Measurements from ENCODE around the gene LCOR.

Gene LCOR

GRCh38 chr10:96842896-96843723 lies 11.0 kb downstream of the LCOR start:
- no peak for TF ChIP-seq CEBPB (IDR thresholded peaks at IDR 0.05)
- TF ChIP-seq, protein P1, sequence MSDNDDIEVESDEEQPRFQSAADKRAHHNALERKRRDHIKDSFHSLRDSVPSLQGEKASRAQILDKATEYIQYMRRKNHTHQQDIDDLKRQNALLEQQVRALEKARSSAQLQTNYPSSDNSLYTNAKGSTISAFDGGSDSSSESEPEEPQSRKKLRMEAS (IDR thresholded peaks at IDR 0.05), result no peak
- no peak for TF ChIP-seq CREB1 (IDR thresholded peaks at IDR 0.05; ENCODE audit: low read depth)
- no peak for TF ChIP-seq RAD21 (IDR thresholded peaks at IDR 0.05; ENCODE audit: low read depth)
- no peak for TF ChIP-seq NFIC (IDR thresholded peaks at IDR 0.05)
- no peak for TF ChIP-seq TEAD4 (IDR thresholded peaks at IDR 0.05)
- TF ChIP-seq, protein P2, sequence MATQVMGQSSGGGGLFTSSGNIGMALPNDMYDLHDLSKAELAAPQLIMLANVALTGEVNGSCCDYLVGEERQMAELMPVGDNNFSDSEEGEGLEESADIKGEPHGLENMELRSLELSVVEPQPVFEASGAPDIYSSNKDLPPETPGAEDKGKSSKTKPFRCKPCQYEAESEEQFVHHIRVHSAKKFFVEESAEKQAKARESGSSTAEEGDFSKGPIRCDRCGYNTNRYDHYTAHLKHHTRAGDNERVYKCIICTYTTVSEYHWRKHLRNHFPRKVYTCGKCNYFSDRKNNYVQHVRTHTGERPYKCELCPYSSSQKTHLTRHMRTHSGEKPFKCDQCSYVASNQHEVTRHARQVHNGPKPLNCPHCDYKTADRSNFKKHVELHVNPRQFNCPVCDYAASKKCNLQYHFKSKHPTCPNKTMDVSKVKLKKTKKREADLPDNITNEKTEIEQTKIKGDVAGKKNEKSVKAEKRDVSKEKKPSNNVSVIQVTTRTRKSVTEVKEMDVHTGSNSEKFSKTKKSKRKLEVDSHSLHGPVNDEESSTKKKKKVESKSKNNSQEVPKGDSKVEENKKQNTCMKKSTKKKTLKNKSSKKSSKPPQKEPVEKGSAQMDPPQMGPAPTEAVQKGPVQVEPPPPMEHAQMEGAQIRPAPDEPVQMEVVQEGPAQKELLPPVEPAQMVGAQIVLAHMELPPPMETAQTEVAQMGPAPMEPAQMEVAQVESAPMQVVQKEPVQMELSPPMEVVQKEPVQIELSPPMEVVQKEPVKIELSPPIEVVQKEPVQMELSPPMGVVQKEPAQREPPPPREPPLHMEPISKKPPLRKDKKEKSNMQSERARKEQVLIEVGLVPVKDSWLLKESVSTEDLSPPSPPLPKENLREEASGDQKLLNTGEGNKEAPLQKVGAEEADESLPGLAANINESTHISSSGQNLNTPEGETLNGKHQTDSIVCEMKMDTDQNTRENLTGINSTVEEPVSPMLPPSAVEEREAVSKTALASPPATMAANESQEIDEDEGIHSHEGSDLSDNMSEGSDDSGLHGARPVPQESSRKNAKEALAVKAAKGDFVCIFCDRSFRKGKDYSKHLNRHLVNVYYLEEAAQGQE (IDR thresholded peaks at IDR 0.05; ENCODE audit: low read depth), result no peak
- no peak for TF ChIP-seq EGR1 (IDR thresholded peaks at IDR 0.05)
- no peak for TF ChIP-seq TCF12 (IDR thresholded peaks at IDR 0.05; ENCODE audit: low read depth)
- no peak for TF ChIP-seq ZBTB7A (IDR thresholded peaks at IDR 0.05; ENCODE audit: low read depth)
- no peak for TF ChIP-seq YY1 (IDR thresholded peaks at IDR 0.05; ENCODE audit: low read depth)
- TF ChIP-seq TAF1 (IDR thresholded peaks at IDR 0.05; ENCODE audit: low read depth), result no peak
- no peak for TF ChIP-seq FOXM1 (IDR thresholded peaks at IDR 0.05; ENCODE audit: borderline replicate concordance, low read depth)
- no peak for TF ChIP-seq USF1 (IDR thresholded peaks at IDR 0.05)
- no peak for TF ChIP-seq EP300 (IDR thresholded peaks at IDR 0.05; ENCODE audit: borderline replicate concordance)

- no peak for TF ChIP-seq CEBPB (IDR thresholded peaks at IDR 0.05)
- TF ChIP-seq, protein P1 (IDR thresholded peaks at IDR 0.05), result no peak
- TF ChIP-seq CREB1 (IDR thresholded peaks at IDR 0.05; ENCODE audit: low read depth), result no peak
- no peak for TF ChIP-seq RAD21 (IDR thresholded peaks at IDR 0.05; ENCODE audit: low read depth)
- no peak for TF ChIP-seq NFIC (IDR thresholded peaks at IDR 0.05)
- no peak for TF ChIP-seq TCF12 (IDR thresholded peaks at IDR 0.05; ENCODE audit: low read depth)
- no peak for TF ChIP-seq EGR1 (IDR thresholded peaks at IDR 0.05)
- no peak for TF ChIP-seq ZBTB7A (IDR thresholded peaks at IDR 0.05; ENCODE audit: low read depth)
- no peak for TF ChIP-seq EP300 (IDR thresholded peaks at IDR 0.05; ENCODE audit: borderline replicate concordance)
Observed at GRCh38 chr10:96843823-96844222, 11.7 kb downstream of the LCOR start.

- TF ChIP-seq FOXM1 (IDR thresholded peaks at IDR 0.05; ENCODE audit: borderline replicate concordance, low read depth) (no peak), CREB1 (IDR thresholded peaks at IDR 0.05; ENCODE audit: low read depth) (no peak), EGR1 (IDR thresholded peaks at IDR 0.05) (no peak), TEAD4 (IDR thresholded peaks at IDR 0.05) (no peak), YY1 (IDR thresholded peaks at IDR 0.05; ENCODE audit: low read depth) (no peak), EP300 (IDR thresholded peaks at IDR 0.05; ENCODE audit: borderline replicate concordance) (no peak), ZBTB7A (IDR thresholded peaks at IDR 0.05; ENCODE audit: low read depth) (no peak), RAD21 (IDR thresholded peaks at IDR 0.05; ENCODE audit: low read depth) (no peak), TAF1 (IDR thresholded peaks at IDR 0.05; ENCODE audit: low read depth) (no peak), CEBPB (IDR thresholded peaks at IDR 0.05) (no peak), USF1 (IDR thresholded peaks at IDR 0.05) (no peak), TCF12 (IDR thresholded peaks at IDR 0.05; ENCODE audit: low read depth) (no peak)
- TF ChIP-seq, protein P2 (IDR thresholded peaks at IDR 0.05; ENCODE audit: low read depth), result no peak
- TF ChIP-seq, protein P1 (IDR thresholded peaks at IDR 0.05), result no peak
Observed at GRCh38 chr10:96846395-96846794, 14.3 kb downstream of the LCOR start.

GRCh38 chr10:96846926-96847325 lies 14.8 kb downstream of the LCOR start:
- no peak for TF ChIP-seq TCF12 (IDR thresholded peaks at IDR 0.05; ENCODE audit: low read depth)
- TF ChIP-seq YY1 (IDR thresholded peaks at IDR 0.05; ENCODE audit: low read depth), result no peak
- no peak for TF ChIP-seq EP300 (IDR thresholded peaks at IDR 0.05; ENCODE audit: borderline replicate concordance)

DNA sequence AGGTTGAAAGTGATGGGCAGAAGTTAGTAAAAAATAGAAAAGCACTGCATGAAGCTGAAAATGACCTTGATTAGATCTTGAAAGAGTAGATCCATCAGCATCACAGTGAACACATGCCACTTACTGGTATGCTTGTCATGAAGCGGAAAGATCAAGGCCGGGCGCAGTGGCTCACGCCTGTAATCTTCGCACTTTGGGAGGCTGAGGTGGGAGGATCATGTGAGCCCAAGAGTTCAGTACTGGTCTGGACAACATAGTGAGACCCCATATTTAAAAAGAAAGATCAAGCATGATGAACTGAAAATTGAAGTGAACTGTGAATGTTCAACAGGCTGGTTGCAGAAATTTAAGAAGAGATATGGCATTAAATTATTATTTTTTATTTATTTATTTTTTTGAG lies 18.0 kb downstream of the LCOR start:
- TF ChIP-seq ZBTB7A (IDR thresholded peaks at IDR 0.05; ENCODE audit: low read depth) (no peak), CREB1 (IDR thresholded peaks at IDR 0.05; ENCODE audit: low read depth) (no peak), NFIC (IDR thresholded peaks at IDR 0.05) (no peak), USF1 (IDR thresholded peaks at IDR 0.05) (no peak), TEAD4 (IDR thresholded peaks at IDR 0.05) (no peak), EGR1 (IDR thresholded peaks at IDR 0.05) (no peak), YY1 (IDR thresholded peaks at IDR 0.05; ENCODE audit: low read depth) (no peak), RAD21 (IDR thresholded peaks at IDR 0.05; ENCODE audit: low read depth) (no peak), EP300 (IDR thresholded peaks at IDR 0.05; ENCODE audit: borderline replicate concordance) (no peak), TCF12 (IDR thresholded peaks at IDR 0.05; ENCODE audit: low read depth) (no peak), CEBPB (IDR thresholded peaks at IDR 0.05) (no peak), FOXM1 (IDR thresholded peaks at IDR 0.05; ENCODE audit: borderline replicate concordance, low read depth) (no peak)
- TF ChIP-seq, protein P1 (IDR thresholded peaks at IDR 0.05), result no peak
- TF ChIP-seq, protein P2 (IDR thresholded peaks at IDR 0.05; ENCODE audit: low read depth), result no peak
